Measurements from ENCODE around the gene FKBP5.

- TF ChIP-seq POLR2AphosphoS5 (IDR thresholded peaks at IDR 0.05) (no peak), CTCF (IDR thresholded peaks at IDR 0.05) (no peak)
These were observed 138.3 kb downstream of the FKBP5 start for GRCh38 chr6:35550437-35550836.

Measured in stomach (tissue), 4 donors.